ENCODE data around the gene LRRC17. TPM values are rescaled to one million over a fixed set of nuclear protein-coding genes. Genes with fewer than 3 reads are reported as not detected.

Gene LRRC17
- total and polyA plus RNA-seq, 9 of the 15 experiments (the other 6 are each of a cell fraction or from before 2014, with no cell fraction given): 0.03 to 0.18 (median 0.12) TPM; not detected in 5

GRCh38 chr7:102978284-102978683 is 65.5 kb downstream of the LRRC17 start (continued):
- TF ChIP-seq AFF4 (CRISPR knock-in tag; IDR thresholded peaks at IDR 0.05): no peak
- no peak for TF ChIP-seq MTA2 (IDR thresholded peaks at IDR 0.05; ENCODE audit: low read depth)
- TF ChIP-seq CAMTA2 (CRISPR knock-in tag; conservative IDR thresholded peaks at IDR 0.05): no peak
- no peak for TF ChIP-seq MEF2A (IDR thresholded peaks at IDR 0.05; ENCODE audit: control insufficient read depth, low read depth, low read length)
- no peak for TF ChIP-seq SRSF1 (IDR thresholded peaks at IDR 0.05; ENCODE audit: low read depth, low read length)
- TF ChIP-seq POLR2B (IDR thresholded peaks at IDR 0.05; ENCODE audit: low read depth, partially characterized antibody): peak; percentile 57
- no peak for TF ChIP-seq TFAP4 (CRISPR knock-in tag; IDR thresholded peaks at IDR 0.05; ENCODE audit: borderline replicate concordance)
- TF ChIP-seq KLF1 (tag; IDR thresholded peaks at IDR 0.05): no peak
- TF ChIP-seq CTCFL (IDR thresholded peaks at IDR 0.05; ENCODE audit: borderline replicate concordance, insufficient read depth, low read depth, low read length, poor library complexity, severe bottlenecking): no peak
- TF ChIP-seq ETV5 (CRISPR knock-in tag; IDR thresholded peaks at IDR 0.05; ENCODE audit: low read depth): no peak
- no peak for TF ChIP-seq ZHX1 (conservative IDR thresholded peaks at IDR 0.05; ENCODE audit: low read length)
- TF ChIP-seq HMG20A (CRISPR knock-in tag; conservative IDR thresholded peaks at IDR 0.05): no peak
- no peak for TF ChIP-seq FOXA1 (IDR thresholded peaks at IDR 0.05; ENCODE audit: borderline replicate concordance)
